ENCODE results near the gene BRF1. TPM values are rescaled to one million over a fixed set of nuclear protein-coding genes. Genes with fewer than 3 reads are reported as not detected.

The BRF1 gene
- total and polyA plus RNA-seq, 2 of the 8 experiments (the other 6 are each of a cell fraction or from before 2014, with no cell fraction given) = 7.7 to 18.3 TPM

GRCh38 chr14:105258846-105259245 is 42.0 kb downstream of the BRF1 start:
- H2BK5ac ChIP-seq (ENCODE audit: low read depth, low read length) = no peak overlapping the region
- H4K91ac ChIP-seq (replicated peaks; ENCODE audit: insufficient read length, low read length) = no peak overlapping the region
- no peak overlapping the region for H3K4me3 ChIP-seq (ENCODE audit: extremely low read depth in 1 of 4, insufficient read depth in 2 of 4, low read depth in 3 of 4, low read length in 4 of 4)
- 94% methylated on average over 7 of the region's 7 CpGs; no CpG with 5 or more reads in 1 of the 2 experiments for WGBS, 2 experiments (ENCODE audit: extremely low coverage in 1 of 2, insufficient coverage in 1 of 2, insufficient read length in 1 of 2, insufficient replicate concordance in 2 of 2, low coverage in 1 of 2, low lambda C conversion rate in 2 of 2, missing lambda C conversion rate in 1 of 2)
- H2BK15ac ChIP-seq (ENCODE audit: low read length) = no peak overlapping the region
- no peak overlapping the region for H2AFZ ChIP-seq (ENCODE audit: low read length)
- no peak overlapping the region for H3K4ac ChIP-seq (replicated peaks; ENCODE audit: insufficient read length, low read depth, low read length)
- no peaks in the 10 kb centered on the region for H3K36me3 ChIP-seq (ENCODE audit: control insufficient read depth in 2 of 4, insufficient read depth in 4 of 4, low read length in 3 of 4)
- ChIA-PET POLR2A (ENCODE audit: partially characterized antibody) (no interaction called here), CTCF (ENCODE audit: partially characterized antibody) (interaction anchor here (0.7 to 1.3 kb wide), 7 partner anchors 9 to 104 kb away, joined by 3 to 7 read pairs (median 3); no protein-coding TSS in a partner anchor)
- no peaks in the 10 kb centered on the region; a peak in 1 of 7 replicates for H3K4me1 ChIP-seq (replicated peaks in 1 of 4; ENCODE audit: control insufficient read depth in 3 of 4, insufficient read depth in 4 of 4, low read length in 3 of 4)
- H3K27ac ChIP-seq (ENCODE audit: low read depth, low read length) = no peak overlapping the region
- no peak overlapping the region for H4K8ac ChIP-seq (ENCODE audit: extremely low read depth, insufficient read depth, low read length)
- H3K23me2 ChIP-seq (ENCODE audit: low read depth, low read length) = no peaks in the 10 kb centered on the region
- no peak overlapping the region for H2BK20ac ChIP-seq (ENCODE audit: low read length)
- no peak overlapping the region for H2BK12ac ChIP-seq (ENCODE audit: low read depth, low read length)
- no peaks in the 10 kb centered on the region for H3K27me3 ChIP-seq (replicated peaks in 1 of 4; ENCODE audit: control insufficient read depth in 3 of 4, extremely low read depth in 1 of 4, insufficient read depth in 3 of 4, low read length in 3 of 4)
- no peak overlapping the region for H3K23ac ChIP-seq (ENCODE audit: insufficient read length)
- H3K9me3 ChIP-seq (ENCODE audit: insufficient read depth in 2 of 2, low read depth in 1 of 2, low read length in 1 of 2) = no peaks in the 10 kb centered on the region
- H4K20me1 ChIP-seq (replicated peaks in 1 of 2; ENCODE audit: control insufficient read depth in 1 of 2, insufficient read depth in 2 of 2, low read length in 2 of 2) = peaks cover 2 to 7% of the 10 kb centered on the region in 2 experiments
- no peak overlapping the region for H4K5ac ChIP-seq (ENCODE audit: insufficient read length, low read depth, low read length)
- no peak overlapping the region for H3K56ac ChIP-seq (replicated peaks; ENCODE audit: insufficient read length, low read depth, low read length)
- no peak overlapping the region for H3K18ac ChIP-seq (ENCODE audit: extremely low read depth, low read length)
- DNase-seq (ENCODE audit: low read depth in 1 of 2, low spot score in 2 of 2) = no peak
- no peak for FAIRE-seq
- no peak overlapping the region for H3K4me2 ChIP-seq (ENCODE audit: insufficient read depth in 1 of 2, low read depth in 2 of 2, low read length in 2 of 2)
- no peak overlapping the region for H3K14ac ChIP-seq (ENCODE audit: insufficient read length)
- no peaks in the 10 kb centered on the region for H3K79me2 ChIP-seq (ENCODE audit: control insufficient read depth in 1 of 2, insufficient read depth in 2 of 2, low read length in 2 of 2)
- no peak overlapping the region for H3K9ac ChIP-seq (replicated peaks in 1 of 4; ENCODE audit: extremely low read depth in 1 of 4, low read depth in 3 of 4, low read length in 3 of 4)
- H3K79me1 ChIP-seq (ENCODE audit: low read depth, low read length) = peaks cover 3% of the 10 kb centered on the region
- no peak overlapping the region for H2BK120ac ChIP-seq (replicated peaks; ENCODE audit: low read depth, low read length)
- no peak overlapping the region for H2AK5ac ChIP-seq (ENCODE audit: low read depth, low read length)
- TF ChIP-seq YY1 (IDR thresholded peaks at IDR 0.05; ENCODE audit: low read depth, low read length) (no peak), EP300 (IDR thresholded peaks at IDR 0.05; ENCODE audit: borderline replicate concordance in 1 of 2, low read depth in 2 of 2, low read length in 2 of 2) (no peak), PHF8 (conservative IDR thresholded peaks at IDR 0.05; ENCODE audit: low read depth, low read length) (no peak), TBP (IDR thresholded peaks at IDR 0.05; ENCODE audit: low read depth, low read length) (no peak), SAP30 (IDR thresholded peaks at IDR 0.05; ENCODE audit: insufficient read depth, insufficient replicate concordance, low read length) (no peak), CEBPB (IDR thresholded peaks at IDR 0.05; ENCODE audit: low read depth, low read length) (no peak), TCF12 (IDR thresholded peaks at IDR 0.05; ENCODE audit: low read depth, low read length) (no peak), EGR1 (IDR thresholded peaks at IDR 0.05; ENCODE audit: borderline replicate concordance, low read depth, low read length) (no peak), KDM1A (IDR thresholded peaks at IDR 0.05; ENCODE audit: borderline replicate concordance, low read length) (no peak), TEAD4 (IDR thresholded peaks at IDR 0.05; ENCODE audit: low read depth, low read length) (no peak), KDM5A (IDR thresholded peaks at IDR 0.05; ENCODE audit: low read length) (no peak), BCL11A (IDR thresholded peaks at IDR 0.05; ENCODE audit: low read depth in 2 of 2, low read length in 2 of 2) (no peak)
